CD4-positive, alpha-beta T cell treated with Interleukin-15 for 4 hours (primary cell): ENCODE measurements around the gene TEX9.

Experiments
- DNase-seq: peaks from one replicate; pipeline ENCODE4 v3.0.0-alpha.2; 2020; ENCODE audit warnings: low spot score

The TEX9 gene

DNA sequence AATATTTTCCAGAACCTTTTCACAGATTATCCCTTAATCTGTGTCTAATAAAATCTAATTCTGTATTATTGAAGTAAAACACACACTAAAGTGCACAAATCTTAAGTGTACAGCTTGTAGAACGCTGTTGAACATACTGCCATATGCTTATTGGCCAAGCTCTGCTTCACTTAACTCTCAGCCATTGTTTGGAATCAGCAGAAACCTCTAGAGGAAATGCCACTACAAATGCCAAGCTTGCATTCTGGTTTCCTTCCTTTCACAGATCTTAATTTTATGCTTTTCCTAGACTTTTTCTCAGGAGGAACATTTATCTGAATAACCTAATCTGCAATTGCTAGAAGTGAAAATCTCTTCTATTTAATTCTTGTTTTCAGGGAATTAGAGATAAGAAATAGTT is 89.6 kb downstream of the TEX9 start:
- DNase-seq: no peak

DNA sequence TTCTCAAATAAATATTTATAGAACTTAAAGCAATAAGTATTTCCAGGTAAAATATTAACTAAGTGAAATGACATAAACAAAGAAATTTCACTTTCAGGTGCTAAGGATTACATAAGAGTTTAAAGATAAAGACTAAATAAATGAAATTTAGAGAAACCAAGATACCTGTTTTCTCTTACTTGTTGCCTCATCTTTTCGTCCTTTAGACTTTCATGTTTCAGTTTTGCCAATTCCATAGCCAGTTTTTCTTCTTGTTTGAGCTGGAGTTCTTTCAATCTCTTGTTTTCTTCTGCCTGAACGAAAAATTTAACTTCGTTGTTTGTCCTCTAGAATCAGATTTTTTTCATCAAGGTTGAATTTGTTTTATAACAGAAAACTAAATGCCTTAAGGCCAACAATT is 91.0 kb downstream of the TEX9 start:
- DNase-seq: no peak

DNA sequence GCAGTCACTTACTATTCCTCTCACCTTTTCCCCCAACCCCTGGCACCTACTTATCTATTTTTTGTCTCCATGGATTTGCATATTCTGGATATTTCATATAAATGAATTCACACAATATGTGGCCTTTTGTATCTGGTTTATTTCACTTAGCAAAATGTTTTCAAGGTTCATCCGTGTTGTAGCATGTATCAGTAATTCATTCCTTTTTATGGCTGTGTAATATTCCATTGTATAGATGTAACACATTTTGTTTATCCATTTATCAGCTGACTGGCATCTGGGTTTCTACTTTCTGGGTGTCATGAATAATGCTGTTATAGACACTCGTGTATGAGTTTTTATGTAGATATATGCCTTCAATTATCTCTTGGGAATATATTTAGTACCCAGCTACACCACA is 93.9 kb downstream of the TEX9 start:
- DNase-seq: no peak

DNA sequence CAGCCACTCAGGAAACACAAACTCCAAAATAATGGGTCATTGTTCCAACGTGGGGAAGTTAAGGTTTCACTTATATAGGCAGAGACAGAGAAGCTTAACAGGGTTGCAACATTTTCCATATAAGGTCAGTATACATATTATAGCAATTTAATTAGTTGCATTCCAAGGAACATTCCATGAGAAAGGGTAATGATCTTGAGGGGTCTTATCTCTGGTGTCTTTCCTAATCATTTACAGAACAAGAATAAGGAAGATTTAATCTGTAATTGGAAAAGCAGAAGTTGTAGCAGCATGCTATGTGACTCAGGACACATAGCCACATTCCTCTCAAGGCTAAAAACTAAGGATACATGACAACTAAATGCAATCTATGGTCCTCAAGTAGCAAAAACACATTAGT is 94.8 kb downstream of the TEX9 start:
- DNase-seq: no peak

DNA sequence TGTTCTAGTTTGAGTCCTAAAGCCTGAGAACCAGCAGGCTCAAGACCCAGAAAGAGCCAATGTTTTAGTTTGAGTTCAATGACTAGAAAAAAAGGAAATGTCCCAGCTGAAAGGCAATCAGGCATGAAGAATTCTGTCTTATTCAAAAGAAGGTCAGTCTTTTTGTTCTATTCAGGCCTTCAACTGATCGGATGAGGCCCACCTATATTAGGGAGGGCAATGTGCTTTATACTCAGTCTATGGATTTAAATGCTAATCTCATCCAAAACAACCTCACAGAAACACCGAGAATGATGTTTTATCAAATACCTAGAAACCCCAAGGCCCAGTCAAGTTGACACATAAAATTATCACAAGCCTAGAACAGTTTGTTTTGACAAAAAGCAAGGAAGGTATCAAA is 95.7 kb downstream of the TEX9 start:
- no peak for DNase-seq

DNA sequence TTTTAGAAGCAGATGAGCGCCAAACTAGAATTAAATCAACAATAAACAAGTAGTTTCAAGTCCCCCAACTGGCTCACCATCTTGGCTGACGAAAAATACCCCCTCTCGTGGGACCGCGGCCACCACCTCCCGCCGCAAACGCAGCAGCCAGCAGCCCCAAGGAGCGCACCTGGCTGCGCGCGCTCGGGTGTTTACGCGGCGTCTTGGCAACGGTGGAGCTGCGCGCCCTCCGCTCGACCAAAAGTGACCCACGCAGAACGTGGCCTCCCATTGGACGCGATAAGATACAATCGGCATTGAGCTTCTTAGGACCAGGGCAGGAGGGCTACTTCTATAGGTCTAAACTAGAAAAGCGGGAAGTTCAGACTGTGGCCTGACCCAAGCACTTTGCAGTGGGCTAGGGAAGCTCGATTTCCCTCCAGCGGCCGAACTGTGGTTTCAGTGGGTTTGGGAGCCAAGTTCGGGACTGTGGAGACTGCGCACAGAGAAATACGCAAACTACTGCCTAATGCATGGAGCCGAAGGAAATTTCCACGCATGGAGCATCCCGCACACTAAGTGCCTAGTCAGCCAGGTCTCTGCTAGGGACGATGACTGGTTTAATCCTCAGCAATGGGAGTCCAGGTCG is 99.8 kb downstream of the TEX9 start, which contains the start of gene MNS1:
Gene MNS1, minus strand, starts transcription at position 245 of the 628 bp plus-strand sequence. Its CDS starts 165 bp downstream, at position 80.
- peak; percentile 50 for DNase-seq

DNA sequence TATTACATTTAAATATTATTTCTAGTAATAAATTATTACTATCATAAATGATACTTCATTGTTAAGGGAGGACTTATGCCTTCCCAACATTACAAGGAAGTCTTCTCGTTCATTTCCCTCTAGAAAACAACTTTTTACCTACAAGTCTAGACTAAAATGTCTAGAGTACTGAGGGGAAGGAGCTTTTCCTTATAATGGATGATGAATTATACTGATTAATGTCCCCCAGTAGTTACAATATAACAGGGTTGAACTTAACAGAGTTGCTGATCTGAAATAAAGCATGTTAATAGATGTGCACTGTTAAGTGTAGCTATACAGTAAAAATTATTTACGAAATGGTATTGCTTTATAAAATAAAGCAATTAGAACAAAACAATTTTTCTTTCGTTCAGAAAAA is 102.4 kb downstream of the TEX9 start:
- DNase-seq: no peak

DNA sequence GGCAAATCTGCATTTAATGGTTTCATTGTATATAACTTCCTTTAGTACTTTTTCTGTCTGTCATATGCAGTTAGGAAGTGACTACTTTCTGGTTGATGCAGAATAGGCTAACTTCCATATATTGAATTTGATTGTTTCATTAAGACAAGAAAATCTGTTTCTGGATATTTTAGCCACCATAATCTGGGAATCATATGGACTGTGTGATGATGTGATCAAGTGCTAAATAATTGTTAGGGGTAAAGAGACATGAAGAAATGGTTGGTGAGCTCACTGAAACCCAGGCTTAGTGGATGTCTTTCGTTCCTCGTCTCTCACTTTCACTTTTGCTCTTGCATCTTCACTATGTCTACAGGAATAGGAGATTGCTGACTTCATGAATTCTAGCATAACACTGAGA is 103.2 kb downstream of the TEX9 start:
- peak; percentile 6 for DNase-seq

DNA sequence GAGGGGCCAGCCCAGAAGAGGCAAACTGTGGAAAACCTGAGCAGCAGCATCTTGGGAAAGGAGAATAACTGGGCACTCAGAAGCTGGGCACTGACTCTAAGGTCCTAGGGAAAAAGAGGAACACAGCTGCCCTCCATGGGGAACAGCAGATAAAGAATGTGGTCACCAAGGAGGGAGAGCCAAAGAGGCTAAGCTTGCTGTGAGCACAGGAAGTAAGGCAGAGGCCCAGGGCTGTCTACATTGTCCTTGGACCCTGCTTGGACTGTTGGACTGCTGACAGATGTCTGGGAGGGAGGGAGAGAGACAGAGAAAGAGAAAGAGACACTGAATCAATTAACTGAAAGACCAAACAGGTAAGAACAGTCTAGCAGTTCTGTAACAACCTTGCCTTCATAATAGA is 104.3 kb downstream of the TEX9 start:
- DNase-seq: no peak

DNA sequence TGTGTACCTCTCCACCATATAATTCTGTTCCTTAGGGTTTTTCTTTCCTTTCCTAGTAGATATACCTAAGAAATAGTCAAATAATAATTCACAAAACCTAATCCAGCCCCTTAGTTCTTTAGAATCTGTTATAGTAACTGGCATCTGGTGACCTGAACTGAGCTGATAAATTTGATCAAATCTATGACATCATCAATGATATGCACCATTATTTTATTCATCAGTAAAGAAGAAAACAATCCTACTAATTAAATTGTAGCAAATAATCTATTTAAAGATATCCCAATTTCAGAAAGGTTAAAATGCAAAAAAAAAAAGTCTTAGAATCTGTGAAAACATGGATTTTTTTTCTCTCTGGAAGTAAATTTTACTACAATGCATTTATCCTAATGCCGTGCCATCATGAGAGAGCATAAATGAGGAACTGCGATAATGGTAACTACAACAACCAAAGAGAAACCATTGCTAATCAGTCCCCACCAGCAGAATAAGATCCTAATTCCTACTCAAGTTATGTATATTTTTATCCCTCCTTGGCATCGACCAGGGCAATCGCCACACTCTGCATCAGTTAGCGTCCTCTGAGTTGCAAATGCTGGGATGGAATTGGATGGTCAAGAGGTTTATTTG is 106.3 kb downstream of the TEX9 start:
- DNase-seq: no peak

DNA sequence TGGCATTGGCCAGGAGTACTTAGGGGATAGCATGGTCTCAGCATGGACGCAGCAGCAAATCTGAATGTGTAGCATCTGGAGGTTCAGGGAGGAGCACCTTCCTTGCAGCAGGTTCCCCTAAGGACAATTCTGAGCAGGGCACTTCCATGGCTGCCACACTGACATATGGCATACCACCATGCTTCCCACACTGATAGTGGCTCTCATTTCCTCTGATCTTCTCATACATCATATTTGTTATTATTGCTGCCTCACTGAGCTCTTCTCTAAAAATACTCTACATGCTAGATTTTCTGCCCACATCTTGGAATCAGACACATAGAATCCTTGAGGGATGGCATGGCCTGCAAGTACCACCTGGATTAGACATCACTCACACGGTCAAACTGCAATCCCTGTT is 107.1 kb downstream of the TEX9 start:
- DNase-seq: no peak

DNA sequence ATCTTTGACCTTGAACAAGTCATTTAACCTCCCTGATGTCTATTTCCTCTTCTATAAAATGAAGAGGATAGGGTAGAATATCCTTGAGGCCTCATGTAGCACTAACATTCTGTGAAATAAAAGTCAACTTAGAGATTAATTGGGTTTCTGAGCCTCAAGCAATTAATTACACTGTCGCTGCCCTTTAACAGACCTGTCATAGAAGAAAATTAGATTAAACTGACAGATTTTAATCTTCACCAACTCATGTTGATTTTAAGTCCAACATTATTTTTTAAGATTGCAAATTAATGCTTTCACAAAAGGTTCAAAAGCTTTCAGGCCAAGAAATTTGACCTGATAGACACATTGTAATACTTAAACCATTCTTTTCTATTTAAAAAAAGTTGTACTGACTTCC is 107.8 kb downstream of the TEX9 start:
- no peak for DNase-seq

DNA sequence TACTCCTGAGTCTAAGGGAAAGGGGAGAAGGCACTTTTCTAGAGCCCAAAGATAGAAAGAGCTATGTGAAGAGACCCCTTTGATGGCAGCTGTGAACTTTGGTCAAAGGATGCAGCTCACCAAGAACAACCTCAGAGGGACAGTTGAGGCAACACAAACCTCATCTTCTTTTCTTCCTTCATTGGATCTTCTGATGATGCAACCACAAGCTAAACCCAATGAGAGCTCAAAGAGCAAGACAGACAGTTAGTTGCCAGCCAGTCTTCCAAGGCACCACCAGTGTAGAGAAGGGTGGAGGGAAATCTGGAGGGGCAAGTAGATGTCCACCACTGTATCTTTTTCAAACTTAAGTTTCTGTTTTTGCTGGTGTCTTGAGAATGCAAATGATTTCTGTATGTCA is 110.1 kb downstream of the TEX9 start:
- DNase-seq: no peak
